ENCODE measurements around the gene CCDC83.

CCDC83 gene

GRCh38 chr11:85914425-85914824, 59.2 kb downstream of the CCDC83 start:
- no peak for TF ChIP-seq SIN3A (IDR thresholded peaks at IDR 0.05; ENCODE audit: borderline replicate concordance, insufficient read depth, low read length)
- no peak for TF ChIP-seq POLR2AphosphoS5 (IDR thresholded peaks at IDR 0.05; ENCODE audit: low read depth, low read length)
- TF ChIP-seq, protein P1, sequence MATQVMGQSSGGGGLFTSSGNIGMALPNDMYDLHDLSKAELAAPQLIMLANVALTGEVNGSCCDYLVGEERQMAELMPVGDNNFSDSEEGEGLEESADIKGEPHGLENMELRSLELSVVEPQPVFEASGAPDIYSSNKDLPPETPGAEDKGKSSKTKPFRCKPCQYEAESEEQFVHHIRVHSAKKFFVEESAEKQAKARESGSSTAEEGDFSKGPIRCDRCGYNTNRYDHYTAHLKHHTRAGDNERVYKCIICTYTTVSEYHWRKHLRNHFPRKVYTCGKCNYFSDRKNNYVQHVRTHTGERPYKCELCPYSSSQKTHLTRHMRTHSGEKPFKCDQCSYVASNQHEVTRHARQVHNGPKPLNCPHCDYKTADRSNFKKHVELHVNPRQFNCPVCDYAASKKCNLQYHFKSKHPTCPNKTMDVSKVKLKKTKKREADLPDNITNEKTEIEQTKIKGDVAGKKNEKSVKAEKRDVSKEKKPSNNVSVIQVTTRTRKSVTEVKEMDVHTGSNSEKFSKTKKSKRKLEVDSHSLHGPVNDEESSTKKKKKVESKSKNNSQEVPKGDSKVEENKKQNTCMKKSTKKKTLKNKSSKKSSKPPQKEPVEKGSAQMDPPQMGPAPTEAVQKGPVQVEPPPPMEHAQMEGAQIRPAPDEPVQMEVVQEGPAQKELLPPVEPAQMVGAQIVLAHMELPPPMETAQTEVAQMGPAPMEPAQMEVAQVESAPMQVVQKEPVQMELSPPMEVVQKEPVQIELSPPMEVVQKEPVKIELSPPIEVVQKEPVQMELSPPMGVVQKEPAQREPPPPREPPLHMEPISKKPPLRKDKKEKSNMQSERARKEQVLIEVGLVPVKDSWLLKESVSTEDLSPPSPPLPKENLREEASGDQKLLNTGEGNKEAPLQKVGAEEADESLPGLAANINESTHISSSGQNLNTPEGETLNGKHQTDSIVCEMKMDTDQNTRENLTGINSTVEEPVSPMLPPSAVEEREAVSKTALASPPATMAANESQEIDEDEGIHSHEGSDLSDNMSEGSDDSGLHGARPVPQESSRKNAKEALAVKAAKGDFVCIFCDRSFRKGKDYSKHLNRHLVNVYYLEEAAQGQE (IDR thresholded peaks at IDR 0.05; ENCODE audit: insufficient read depth in 1 of 2, low read depth in 2 of 2, low read length in 2 of 2): no peak
- TF ChIP-seq TAF1 (IDR thresholded peaks at IDR 0.05; ENCODE audit: borderline replicate concordance, insufficient read depth, low read length): no peak
- no peak for TF ChIP-seq FOXP2 (optimal IDR thresholded peaks at IDR 0.05; ENCODE audit: borderline replicate concordance, extremely low read depth, extremely low read length, insufficient read depth)

DNA sequence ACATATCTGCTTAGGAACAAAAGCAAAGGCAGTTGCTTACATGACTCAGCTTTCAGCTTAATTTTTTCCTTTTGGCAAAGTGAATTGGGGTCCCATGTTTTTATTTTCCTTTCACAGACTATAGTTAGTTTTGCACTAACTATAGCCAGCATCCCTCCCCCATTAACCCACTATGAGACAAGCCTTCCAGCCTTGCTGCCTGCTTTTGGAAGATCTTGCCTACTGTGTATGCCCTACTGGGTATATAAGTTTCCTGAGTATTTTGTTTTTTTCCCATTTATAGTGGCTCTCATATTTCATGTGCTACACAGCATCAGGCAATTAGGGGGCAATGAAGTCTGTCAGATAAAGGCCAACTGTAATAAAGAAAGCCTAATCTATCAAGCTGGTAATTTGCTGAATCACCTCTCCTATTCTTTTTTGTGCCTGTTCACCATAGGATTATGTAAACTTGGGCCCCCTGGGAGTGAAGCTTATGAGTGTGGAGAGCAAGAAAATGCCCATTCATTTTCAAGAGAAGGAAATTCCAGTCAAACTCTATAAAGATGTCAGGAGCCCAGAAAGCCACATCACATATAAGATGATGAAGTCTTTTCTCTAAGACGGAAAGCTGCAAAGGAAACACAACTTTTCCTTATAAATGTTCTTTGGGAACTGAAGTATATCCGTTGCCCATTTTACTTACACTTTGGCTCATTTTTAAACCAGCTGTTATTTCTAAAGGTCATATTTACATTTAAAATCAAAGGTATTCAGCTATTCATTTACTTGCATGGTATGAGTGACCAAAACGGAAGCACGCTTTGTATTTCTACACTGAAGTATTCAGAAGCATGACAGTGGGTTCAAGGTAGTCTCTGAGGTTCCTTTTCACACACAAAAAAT, 64.0 kb downstream of the CCDC83 start:
- TF ChIP-seq, protein P1 (IDR thresholded peaks at IDR 0.05; ENCODE audit: insufficient read depth in 1 of 2, low read depth in 2 of 2, low read length in 2 of 2): no peak
- TF ChIP-seq SIN3A (IDR thresholded peaks at IDR 0.05; ENCODE audit: borderline replicate concordance, insufficient read depth, low read length) (no peak), POLR2AphosphoS5 (IDR thresholded peaks at IDR 0.05; ENCODE audit: low read depth, low read length) (no peak), TAF1 (IDR thresholded peaks at IDR 0.05; ENCODE audit: borderline replicate concordance, insufficient read depth, low read length) (no peak), FOXP2 (optimal IDR thresholded peaks at IDR 0.05; ENCODE audit: borderline replicate concordance, extremely low read depth, extremely low read length, insufficient read depth) (no peak)

- TF ChIP-seq SIN3A (IDR thresholded peaks at IDR 0.05; ENCODE audit: borderline replicate concordance, insufficient read depth, low read length): no peak
- no peak for TF ChIP-seq FOXP2 (optimal IDR thresholded peaks at IDR 0.05; ENCODE audit: borderline replicate concordance, extremely low read depth, extremely low read length, insufficient read depth)
- TF ChIP-seq, protein P1 (IDR thresholded peaks at IDR 0.05; ENCODE audit: insufficient read depth in 1 of 2, low read depth in 2 of 2, low read length in 2 of 2): no peak
- no peak for TF ChIP-seq POLR2AphosphoS5 (IDR thresholded peaks at IDR 0.05; ENCODE audit: low read depth, low read length)
- no peak for TF ChIP-seq TAF1 (IDR thresholded peaks at IDR 0.05; ENCODE audit: borderline replicate concordance, insufficient read depth, low read length)
Observed at GRCh38 chr11:85922367-85922766, 67.2 kb downstream of the CCDC83 start.

GRCh38 chr11:85923455-85923854, 68.3 kb downstream of the CCDC83 start:
- TF ChIP-seq POLR2AphosphoS5 (IDR thresholded peaks at IDR 0.05; ENCODE audit: low read depth, low read length) (no peak), FOXP2 (optimal IDR thresholded peaks at IDR 0.05; ENCODE audit: borderline replicate concordance, extremely low read depth, extremely low read length, insufficient read depth) (no peak), TAF1 (IDR thresholded peaks at IDR 0.05; ENCODE audit: borderline replicate concordance, insufficient read depth, low read length) (no peak), SIN3A (IDR thresholded peaks at IDR 0.05; ENCODE audit: borderline replicate concordance, insufficient read depth, low read length) (no peak)
- TF ChIP-seq, protein P1 (IDR thresholded peaks at IDR 0.05; ENCODE audit: insufficient read depth in 1 of 2, low read depth in 2 of 2, low read length in 2 of 2): no peak
